OCI-LY1 (cell line): ENCODE data around the gene GNG13.

ENCODE experiments used
- H2AFZ ChIP-seq: fragments of 200-600 bp; sonication (generic), shearing (Covaris generic); 2 replicates; pipeline ENCODE4 v1.6.0; 2014; ENCODE audit warnings: antibody characterized with exemption, mild to moderate bottlenecking, low read length
- H3F3A ChIP-seq: fragments of 200-600 bp; sonication (generic), shearing (Covaris generic); 2 replicates; pipeline ENCODE4 v1.6.0; 2014; ENCODE audit warnings: mild to moderate bottlenecking, antibody characterized with exemption, low read length, moderate library complexity; ENCODE audit not compliant: insufficient read depth
- H3K27ac ChIP-seq: fragments of 200-600 bp; sonication (generic); 2 replicates; pipeline ENCODE4 v1.5.1; 2014; ENCODE audit warnings: low read length, mixed run types, mild to moderate bottlenecking, low read depth; ENCODE audit not compliant: poor library complexity, severe bottlenecking
- H3K27me3 ChIP-seq: fragments of 200-600 bp; sonication (generic); 2 replicates; pipeline ENCODE4 v1.6.0; 2014; ENCODE audit warnings: antibody characterized with exemption, mild to moderate bottlenecking, low read length, moderate library complexity; ENCODE audit not compliant: insufficient read depth
- H3K36me3 ChIP-seq: fragments of 200-600 bp; sonication (generic); 2 replicates; pipeline ENCODE4 v1.6.1; 2014; ENCODE audit warnings: mild to moderate bottlenecking, antibody characterized with exemption, low read length, moderate library complexity, mixed read lengths; ENCODE audit not compliant: insufficient read depth
- H3K4me1 ChIP-seq: fragments of 200-600 bp; sonication (generic); 2 replicates; pipeline ENCODE4 v1.5.1; 2014; ENCODE audit warnings: mild to moderate bottlenecking, low read length, moderate library complexity; ENCODE audit not compliant: insufficient read depth, severe bottlenecking
- H3K4me2 ChIP-seq: fragments of 200-600 bp; sonication (generic), shearing (Covaris generic); 2 replicates; pipeline ENCODE4 v1.6.1; 2014; ENCODE audit warnings: low read length
- H3K4me3 ChIP-seq: fragments of 200-600 bp; sonication (generic); 2 replicates; pipeline ENCODE4 v1.5.1; 2014; ENCODE audit warnings: low read length, low read depth, mild to moderate bottlenecking, mixed read lengths; ENCODE audit not compliant: poor library complexity, severe bottlenecking
- H3K79me2 ChIP-seq: fragments of 200-600 bp; shearing (Covaris generic); 2 replicates; pipeline ENCODE4 v1.6.1; 2016; ENCODE audit warnings: mixed run types, low read length, mixed read lengths; ENCODE audit not compliant: insufficient read depth
- H3K9ac ChIP-seq: fragments of 200-600 bp; sonication (generic), shearing (Covaris generic); 2 replicates; pipeline ENCODE4 v1.6.1; 2014; ENCODE audit warnings: mild to moderate bottlenecking, low read length, mixed read lengths
- H3K9me2 ChIP-seq: fragments of 200-600 bp; sonication (generic), shearing (Covaris generic); 2 replicates; pipeline ENCODE4 v1.6.1; 2014; ENCODE audit warnings: low read depth, mild to moderate bottlenecking, low read length, mixed read lengths
- H3K9me3 ChIP-seq: fragments of 200-600 bp; shearing (Covaris generic); 2 replicates; pipeline ENCODE4 v1.6.1; 2014; ENCODE audit warnings: low read length, mixed read lengths
- H4K20me1 ChIP-seq: fragments of 200-600 bp; sonication (generic), shearing (Covaris generic); 2 replicates; pipeline ENCODE4 v1.6.0; 2016; ENCODE audit warnings: mild to moderate bottlenecking, low read length; ENCODE audit not compliant: insufficient read depth
- CTCF ChIP-seq: fragments of 200-600 bp; sonication (generic), shearing (Covaris generic); IDR thresholded peaks from 2 replicates; pipeline ENCODE4 v1.5.1; 2017; ENCODE audit warnings: mild to moderate bottlenecking, antibody characterized with exemption, low read length, moderate library complexity, mixed read lengths
- EZH2 ChIP-seq: fragments of 200-600 bp; sonication (generic), shearing (Covaris generic); IDR thresholded peaks from 2 replicates; pipeline ENCODE4 v1.8.0; 2017; ENCODE audit warnings: borderline replicate concordance, mixed run types, mild to moderate bottlenecking, antibody characterized with exemption, low read length, moderate library complexity, mixed read lengths

The GNG13 gene

GRCh38 chr16:805474-805873 lies 4.9 kb upstream of the GNG13 start:
- Histone ChIP-seq H3F3A (no peaks in the 10 kb centered on the region), H3K4me2 (no peak overlapping the region), H3K9me3 (no peaks in the 10 kb centered on the region), H3K4me1 (peaks cover 10% of the 10 kb centered on the region), H2AFZ (no peak overlapping the region), H3K9me2 (no peaks in the 10 kb centered on the region), H3K27ac (no peak overlapping the region), H3K4me3 (no peak overlapping the region), H3K36me3 (no peaks in the 10 kb centered on the region; the same call in 1 of the 2 replicates), H3K79me2 (no peaks in the 10 kb centered on the region), H4K20me1 (no peaks in the 10 kb centered on the region), H3K27me3 (peaks cover 18% of the 10 kb centered on the region; the same call in 1 of the 2 replicates), H3K9ac (no peak overlapping the region)
- TF ChIP-seq CTCF (no peak), EZH2 (no peak)

- Histone ChIP-seq H3K27ac (no peak overlapping the region), H4K20me1 (no peaks in the 10 kb centered on the region), H3K4me1 (peaks cover 10% of the 10 kb centered on the region), H3K9me2 (no peaks in the 10 kb centered on the region), H3K4me2 (no peak overlapping the region), H3K9ac (no peak overlapping the region), H3K36me3 (no peaks in the 10 kb centered on the region; the same call in 1 of the 2 replicates), H3K79me2 (no peaks in the 10 kb centered on the region), H3K27me3 (peaks cover 16% of the 10 kb centered on the region; the same call in 1 of the 2 replicates), H3K4me3 (no peak overlapping the region), H3K9me3 (no peaks in the 10 kb centered on the region), H3F3A (no peaks in the 10 kb centered on the region), H2AFZ (no peak overlapping the region)
- no peak for TF ChIP-seq EZH2
- no peak for TF ChIP-seq CTCF
These were observed 3.9 kb upstream of the GNG13 start for GRCh38 chr16:804193-805048.

GRCh38 chr16:803754-804080 lies 3.2 kb upstream of the GNG13 start:
- Histone ChIP-seq H3K9me2 (no peaks in the 10 kb centered on the region), H2AFZ (no peak overlapping the region), H3K36me3 (no peaks in the 10 kb centered on the region; the same call in 1 of the 2 replicates), H3F3A (no peaks in the 10 kb centered on the region), H3K27me3 (peaks cover 13% of the 10 kb centered on the region; the same call in 1 of the 2 replicates), H4K20me1 (no peaks in the 10 kb centered on the region), H3K27ac (no peak overlapping the region), H3K4me2 (no peak overlapping the region), H3K4me3 (no peak overlapping the region), H3K9ac (no peak overlapping the region), H3K9me3 (no peaks in the 10 kb centered on the region), H3K79me2 (no peaks in the 10 kb centered on the region), H3K4me1 (peaks cover 10% of the 10 kb centered on the region)
- TF ChIP-seq CTCF = no peak
- no peak for TF ChIP-seq EZH2
